GM18951 (cell line): ENCODE results near the gene TCN1.
"Not testable (repeated sequence)": the region's sequence is repeated elsewhere in the genome, so short reads cannot be mapped to it uniquely, and the experiment has no call there.

Experiments
- POLR2A ChIP-seq: IDR thresholded peaks from 4 replicates; pipeline ENCODE4 v1.6.1; 2011; ENCODE audit warnings: mild to moderate bottlenecking; ENCODE audit not compliant: insufficient read length, insufficient read depth; ENCODE audit errors: extremely low read depth
- in situ Hi-C: fragments of 300-500 bp; cut with MboI; formaldehyde crosslinking; loops from one replicate; pipeline ENCODE4 v1.12.0; 2022; ENCODE audit warnings: low sequenced_read_pairs, mixed read lengths, inconsistent platforms; ENCODE audit not compliant: unreplicated experiment

The TCN1 gene

GRCh38 chr11:59877325-59877724 is 11.0 kb upstream of the TCN1 start:
- TF ChIP-seq POLR2A = no peak
- in situ Hi-C loops = no loop called here

GRCh38 chr11:59875856-59876519 is 9.7 kb upstream of the TCN1 start:
- no peak for TF ChIP-seq POLR2A
- in situ Hi-C loops = no loop called here

- in situ Hi-C loops = no loop called here
- TF ChIP-seq POLR2A = no peak
Measured at GRCh38 chr11:59872076-59872475, 5.8 kb upstream of the TCN1 start.

DNA sequence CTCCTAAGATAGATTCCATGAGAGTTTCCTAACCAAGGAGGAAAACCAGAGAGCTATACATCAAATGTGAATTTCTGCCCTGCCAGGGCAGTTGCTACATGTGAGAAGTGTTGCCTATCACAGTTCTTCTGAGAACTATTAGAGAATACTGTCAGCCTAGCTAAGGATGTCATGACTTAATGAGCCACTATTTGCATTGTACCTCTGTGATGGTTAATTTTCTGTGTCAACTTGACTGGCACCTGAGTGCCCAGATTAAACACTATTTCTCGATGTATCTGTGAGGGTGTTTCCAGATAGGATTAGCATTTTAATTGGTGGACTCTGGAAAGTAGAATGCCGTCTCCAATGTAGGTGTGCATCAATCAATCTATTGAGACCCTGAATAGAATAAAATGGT is 1.7 kb upstream of the TCN1 start:
- no peak for TF ChIP-seq POLR2A
- in situ Hi-C loops = no loop called here

- no peak for TF ChIP-seq POLR2A
- in situ Hi-C loops = no loop called here
Measured at GRCh38 chr11:59866836-59867235, 549 bp upstream of the TCN1 start.

DNA sequence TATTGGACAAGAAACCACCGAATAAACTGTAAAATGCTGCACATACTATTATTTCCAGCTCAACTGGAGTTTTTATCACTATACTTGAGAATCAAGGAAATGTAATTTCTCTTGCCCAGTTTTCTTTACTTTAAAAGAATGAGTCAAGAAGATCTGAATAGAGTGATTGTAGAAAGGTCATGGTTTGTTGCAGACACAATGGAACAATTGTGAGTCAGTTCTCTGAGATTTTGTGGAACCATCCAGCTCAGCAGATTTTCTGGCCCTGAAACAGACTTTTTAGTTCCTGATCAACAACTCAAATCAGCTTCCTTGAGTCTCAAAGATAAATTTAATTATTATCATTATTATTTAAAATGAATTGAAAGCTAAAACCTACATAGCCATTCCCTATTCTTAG is 1.3 kb downstream of the TCN1 start:
- TF ChIP-seq POLR2A = no peak
- in situ Hi-C loops = no loop called here

- in situ Hi-C loops = no loop called here
Measured at GRCh38 chr11:59862252-59862651, 4.0 kb downstream of the TCN1 start.

DNA sequence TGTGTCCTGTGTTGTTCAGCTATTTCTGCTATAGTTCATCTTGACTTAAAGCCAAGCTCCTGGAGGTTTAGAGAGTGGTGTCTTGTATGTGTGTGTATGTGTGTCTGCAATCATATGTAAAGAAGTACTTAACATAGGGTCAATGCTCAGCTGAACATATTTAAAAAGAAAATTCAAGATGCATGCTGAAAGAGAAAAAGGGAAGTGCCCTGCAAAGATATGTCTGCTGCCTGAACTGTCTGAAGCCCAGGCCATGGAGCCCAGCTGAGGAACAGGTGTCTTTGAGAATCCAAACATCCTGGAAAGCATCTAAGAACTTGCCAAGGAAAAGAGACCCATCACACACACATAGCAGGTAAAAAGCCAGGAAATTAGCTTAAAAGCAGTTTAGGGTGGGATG is 6.6 kb downstream of the TCN1 start:
- in situ Hi-C loops = no loop called here
- no peak for TF ChIP-seq POLR2A

More at GRCh38 chr11:59862252-59862651, 4.0 kb downstream of the TCN1 start:
- TF ChIP-seq POLR2A = no peak

DNA sequence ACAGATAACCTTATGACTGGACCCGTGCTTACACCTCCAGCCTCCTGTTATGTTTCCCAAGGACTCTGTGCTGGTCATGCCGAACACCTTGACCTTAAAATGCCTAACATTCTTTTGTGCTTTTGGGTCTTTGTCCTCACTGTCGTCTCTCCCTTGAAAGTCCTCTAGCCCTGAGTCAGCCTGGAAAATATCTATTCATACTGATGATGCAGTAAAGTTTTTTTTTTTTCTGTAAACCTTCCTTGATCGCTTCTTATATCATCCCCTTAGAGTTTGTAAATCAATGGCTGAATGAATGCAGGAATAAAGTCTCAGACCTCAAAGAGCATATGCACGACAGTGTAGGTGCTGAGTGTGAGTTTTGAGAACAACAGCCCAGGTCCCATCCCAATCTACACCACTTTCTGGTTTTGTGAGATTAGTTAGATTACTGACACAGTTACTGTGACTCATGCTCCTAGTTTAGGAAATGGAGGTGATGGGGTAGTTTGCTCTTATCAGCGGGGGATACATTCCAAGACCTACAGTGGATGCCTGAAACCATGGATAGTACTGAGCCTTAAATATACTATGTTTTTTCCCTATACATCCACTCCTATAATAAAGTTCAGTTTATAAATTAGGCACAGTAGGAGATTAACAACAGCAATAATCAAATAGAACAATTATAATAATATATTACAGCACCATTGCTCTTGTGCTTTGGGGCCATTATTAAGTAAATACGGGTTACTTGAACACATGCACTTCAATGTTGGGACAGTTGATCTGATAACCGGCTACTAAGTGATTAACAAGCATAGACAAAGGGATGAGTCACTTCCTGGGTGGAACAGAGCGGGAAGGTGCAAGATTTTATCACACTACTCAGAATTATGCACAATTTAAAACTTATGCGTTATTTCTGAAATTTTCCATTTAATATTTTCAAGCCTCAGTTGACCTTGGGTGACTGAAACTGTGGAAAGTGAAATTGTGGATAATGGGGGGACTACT is 8.6 kb downstream of the TCN1 start:
- in situ Hi-C loops = no loop called here
- TF ChIP-seq POLR2A = no peak

GRCh38 chr11:59854871-59855270 is 11.4 kb downstream of the TCN1 start:
- TF ChIP-seq POLR2A = no peak

DNA sequence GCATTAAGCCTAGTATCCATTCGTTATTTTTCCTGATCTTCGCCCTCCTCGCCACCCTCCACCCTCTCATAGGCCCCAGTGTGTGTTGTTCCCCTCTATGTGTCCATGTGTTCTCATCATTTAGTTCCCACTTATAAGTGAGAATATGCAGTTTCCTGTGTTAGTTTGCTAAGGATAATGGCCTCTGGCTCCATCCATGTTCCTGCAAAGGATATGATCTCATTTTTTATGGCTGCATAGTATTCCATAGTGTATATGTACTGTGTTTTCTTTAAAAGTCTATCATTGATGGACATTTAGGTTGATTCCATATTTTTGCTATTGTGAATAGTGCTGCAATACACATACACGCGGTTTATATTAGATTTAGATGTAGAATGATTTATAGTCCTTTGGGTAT is 14.9 kb downstream of the TCN1 start:
- in situ Hi-C loops = not testable (repeated sequence)

More at GRCh38 chr11:59854871-59855270, 11.4 kb downstream of the TCN1 start:
- in situ Hi-C loops = no loop called here

DNA sequence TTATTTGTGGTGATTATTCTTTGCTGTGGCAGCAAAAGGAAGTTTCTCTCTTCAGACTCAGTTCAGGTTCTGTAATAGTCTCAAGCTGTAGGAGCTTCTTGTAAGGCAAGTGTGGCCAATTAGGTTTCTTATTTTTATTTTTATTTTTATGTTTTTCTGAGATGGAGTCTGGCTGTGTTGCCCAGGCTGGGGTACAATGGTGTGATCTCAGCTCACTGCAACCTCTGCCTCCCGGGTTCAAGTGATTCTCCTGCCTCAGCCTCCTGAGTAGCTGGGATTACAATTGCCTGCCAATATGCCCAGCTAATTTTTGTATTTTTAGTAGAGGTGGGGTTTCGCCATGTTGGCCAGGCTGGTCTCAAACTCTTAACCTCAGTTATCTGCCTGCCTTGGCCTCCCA is 16.7 kb downstream of the TCN1 start:
- in situ Hi-C loops = not testable (repeated sequence)

- no peak for TF ChIP-seq POLR2A
- in situ Hi-C loops = no loop called here
Measured at GRCh38 chr11:59849129-59849528, 17.2 kb downstream of the TCN1 start.

GRCh38 chr11:59848439-59848838 is 17.8 kb downstream of the TCN1 start:
- in situ Hi-C loops = not testable (repeated sequence)
